Right forelimb (tissue), 1 donor: ENCODE data around the gene DIS3L2.

ENCODE experiments used
- DNase-seq: peaks from one replicate; pipeline ENCODE4 v3.0.0-alpha.2; 2018

Gene DIS3L2

DNA sequence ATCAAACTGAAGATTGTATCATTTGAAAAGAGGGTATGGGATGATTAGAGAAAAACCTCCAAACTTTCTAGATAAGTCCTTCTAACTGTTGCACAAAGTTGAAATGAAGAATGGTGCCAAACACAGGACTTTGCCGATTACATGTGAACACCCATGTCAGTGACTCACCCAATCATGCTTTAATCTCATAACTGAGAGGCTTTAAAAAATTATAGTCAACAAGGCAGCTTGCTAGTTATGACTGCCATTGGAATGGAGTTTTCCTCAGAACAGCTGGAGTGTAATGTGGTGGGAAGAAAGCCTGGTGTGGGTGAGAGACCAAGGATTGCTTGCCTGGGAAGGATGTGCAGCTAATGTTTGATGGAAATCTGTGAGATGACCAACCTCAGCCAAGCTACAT lies 318.8 kb downstream of the DIS3L2 start:
- DNase-seq, result no peak

DNA sequence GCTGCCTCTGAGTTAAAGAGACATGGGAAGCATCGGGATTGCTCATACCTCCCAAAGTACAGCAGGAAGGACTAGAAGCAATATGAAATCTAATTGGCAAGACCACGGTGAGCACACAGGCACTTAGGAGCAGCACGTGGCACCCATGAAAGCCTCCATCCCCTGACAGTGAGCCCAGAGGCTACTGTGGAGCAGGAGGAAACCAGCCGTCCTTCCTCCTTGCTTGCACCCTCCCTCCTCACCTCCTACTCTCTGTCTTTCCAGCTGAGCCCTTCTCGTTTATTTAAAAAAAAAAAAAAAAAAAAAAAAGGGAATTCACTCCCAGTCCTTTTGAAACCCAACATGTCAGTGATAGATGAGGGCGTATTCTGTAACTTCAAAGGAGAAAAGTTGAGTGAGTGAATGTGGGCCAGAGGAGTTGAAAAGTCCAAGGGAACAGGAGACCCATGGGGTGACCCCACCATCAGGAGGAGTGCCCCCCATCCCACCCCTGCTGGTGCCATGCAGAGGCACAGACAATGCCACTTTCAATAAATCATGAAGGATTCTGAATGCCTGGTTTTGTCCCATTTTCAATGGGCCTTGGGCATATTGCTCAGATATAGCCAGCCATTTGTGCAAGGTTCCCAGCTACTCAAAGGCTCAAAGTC lies 320.5 kb downstream of the DIS3L2 start:
- no peak for DNase-seq

DNA sequence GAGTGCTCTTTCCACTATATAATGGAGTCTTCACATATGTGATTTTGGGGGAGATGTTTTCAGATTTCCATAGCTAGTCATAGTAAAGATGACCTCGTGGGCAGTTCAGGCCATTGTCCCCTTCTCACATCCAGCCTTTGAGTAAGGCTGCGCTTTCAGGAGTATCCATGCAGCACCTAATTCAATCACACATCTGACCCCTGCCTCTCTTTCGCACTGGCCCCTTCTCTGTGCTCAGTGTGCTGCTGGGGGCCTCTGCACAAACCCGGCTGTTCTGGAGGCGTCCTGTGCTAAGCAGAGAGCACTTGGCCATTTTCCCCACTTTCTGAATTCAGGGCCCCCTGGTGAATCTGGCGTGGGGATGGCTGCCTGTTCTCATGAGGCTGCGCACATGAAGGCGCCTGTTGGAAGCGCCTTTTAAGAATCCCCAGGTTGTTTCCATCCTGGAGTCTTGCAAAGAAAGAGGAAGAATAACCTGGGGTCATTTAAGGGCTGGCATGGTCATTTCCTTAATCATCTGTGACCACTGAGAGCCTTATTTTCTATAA lies 321.1 kb downstream of the DIS3L2 start:
- DNase-seq, result no peak

DNA sequence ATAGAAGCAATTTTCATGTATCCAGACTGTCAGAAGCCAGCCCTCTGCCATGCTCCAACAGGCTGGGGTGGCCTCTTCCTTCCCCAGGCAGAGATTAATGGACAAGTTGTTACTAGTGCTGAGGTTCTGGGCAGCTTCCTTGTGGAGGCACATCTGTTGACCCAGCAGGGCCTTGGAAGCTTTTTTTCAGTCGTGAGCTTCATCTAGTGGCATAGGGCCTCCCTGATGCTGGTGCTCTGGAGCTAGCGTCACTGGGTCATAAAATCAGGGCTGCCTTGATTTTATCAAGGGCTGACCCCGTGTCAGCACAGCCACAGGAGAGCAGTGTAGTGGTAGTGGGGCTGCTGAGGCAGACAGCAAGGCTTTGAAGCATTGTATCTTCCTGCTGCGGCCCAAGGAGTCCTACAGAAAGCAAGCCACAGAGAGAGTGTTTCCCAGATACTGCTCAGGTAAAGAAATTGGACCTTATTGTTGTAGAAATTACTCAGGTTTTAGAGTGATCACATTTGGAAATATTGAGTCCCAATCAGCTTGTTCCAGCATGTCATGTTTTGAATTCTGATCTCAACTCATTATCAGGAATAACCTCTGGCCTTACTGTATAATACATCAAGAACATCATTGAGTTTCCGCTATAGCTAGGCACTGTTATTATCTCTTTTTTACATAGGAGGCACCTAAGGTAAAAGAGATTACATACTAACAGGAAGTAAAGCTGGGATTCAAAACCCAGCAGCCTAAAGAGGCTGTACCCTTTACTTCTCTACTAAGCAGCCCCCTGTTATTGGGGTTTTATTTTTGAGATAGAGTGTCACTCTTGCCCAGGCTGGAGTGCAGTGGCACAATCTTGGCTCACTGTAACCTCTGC lies 324.7 kb downstream of the DIS3L2 start:
- DNase-seq, result no peak

DNA sequence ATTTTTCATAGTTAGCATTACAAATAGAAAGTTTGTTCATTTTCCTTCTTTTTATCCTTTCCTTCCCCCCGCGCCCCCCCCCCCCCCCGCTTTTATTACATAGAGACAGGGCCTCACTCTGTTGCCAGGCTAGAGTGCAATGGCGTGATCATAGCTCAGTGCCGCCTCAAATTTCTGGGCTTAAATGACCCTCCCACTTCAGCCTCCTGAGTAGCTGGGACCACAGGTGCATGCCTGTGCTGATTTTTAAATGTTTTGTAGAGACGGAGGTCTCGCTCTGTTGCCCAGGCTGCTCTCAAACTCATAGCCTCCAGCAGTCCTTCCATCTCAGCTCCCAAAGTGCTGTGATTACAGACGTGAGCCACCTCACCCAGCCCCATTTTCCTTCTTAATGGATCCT lies 325.8 kb downstream of the DIS3L2 start:
- no peak for DNase-seq

DNA sequence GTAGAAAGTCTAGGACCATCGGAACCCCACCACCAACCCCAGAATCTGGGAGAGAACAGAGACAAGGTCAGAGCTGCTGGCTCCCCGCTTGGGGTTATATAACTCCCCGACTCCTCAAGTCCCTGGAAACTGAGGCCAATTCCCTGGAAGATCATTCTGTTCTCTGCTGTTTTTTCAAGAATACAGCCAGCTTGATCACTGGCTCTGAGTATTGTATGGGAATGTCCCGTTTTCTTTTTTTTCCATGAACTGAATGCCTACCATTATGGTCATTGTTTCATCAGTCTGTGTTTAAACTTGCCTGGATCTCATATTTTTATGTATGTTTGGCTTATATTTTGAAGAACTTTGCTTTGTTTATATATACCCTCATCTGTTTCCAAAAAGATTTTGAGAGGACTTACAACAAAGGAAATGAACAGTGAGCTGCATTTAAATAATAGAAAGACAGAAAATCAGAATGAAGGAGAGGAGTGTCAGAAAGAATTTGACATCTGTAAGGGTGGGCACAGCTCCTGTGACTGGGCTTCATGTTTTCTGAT lies 327.0 kb downstream of the DIS3L2 start:
- DNase-seq, result no peak

DNA sequence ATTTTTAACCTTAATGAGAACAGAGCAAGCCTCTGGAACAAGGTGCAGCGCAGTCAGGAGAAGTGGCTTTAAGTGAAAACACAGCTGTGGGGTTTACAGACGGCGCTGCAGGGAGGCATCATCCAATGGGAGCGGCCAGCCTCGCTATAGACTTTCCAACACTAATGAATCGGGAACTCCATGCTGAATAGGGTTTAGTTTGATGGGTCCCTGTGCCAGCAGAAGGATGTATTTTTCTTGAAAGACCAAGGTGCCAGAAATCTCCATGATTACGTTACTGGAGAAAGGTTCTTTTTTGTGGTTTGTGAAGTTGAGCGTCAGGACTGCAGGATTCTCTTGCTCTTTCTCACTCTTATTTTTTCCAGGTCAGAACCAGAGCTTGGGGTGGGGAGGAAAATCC lies 329.2 kb downstream of the DIS3L2 start:
- DNase-seq, result no peak

DNA sequence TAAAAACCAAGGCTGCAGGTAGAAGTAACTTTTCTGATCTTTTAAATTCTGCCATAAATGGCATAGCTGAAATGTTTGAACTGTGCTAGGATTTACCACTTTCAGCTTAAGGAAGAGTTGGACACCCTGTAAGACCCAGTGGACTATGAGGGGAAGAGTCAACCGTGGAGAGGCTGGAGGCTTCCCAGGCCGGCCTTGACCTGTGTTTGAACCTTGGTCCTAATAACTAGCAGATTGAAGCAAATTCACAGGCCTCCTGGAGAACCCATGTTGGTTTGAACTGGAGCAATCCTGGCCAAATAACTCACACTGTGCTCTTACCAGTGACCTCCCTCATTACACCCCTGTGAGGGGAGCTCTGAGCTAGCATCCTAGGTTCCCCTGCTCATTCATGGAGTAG lies 329.8 kb downstream of the DIS3L2 start:
- no peak for DNase-seq

DNA sequence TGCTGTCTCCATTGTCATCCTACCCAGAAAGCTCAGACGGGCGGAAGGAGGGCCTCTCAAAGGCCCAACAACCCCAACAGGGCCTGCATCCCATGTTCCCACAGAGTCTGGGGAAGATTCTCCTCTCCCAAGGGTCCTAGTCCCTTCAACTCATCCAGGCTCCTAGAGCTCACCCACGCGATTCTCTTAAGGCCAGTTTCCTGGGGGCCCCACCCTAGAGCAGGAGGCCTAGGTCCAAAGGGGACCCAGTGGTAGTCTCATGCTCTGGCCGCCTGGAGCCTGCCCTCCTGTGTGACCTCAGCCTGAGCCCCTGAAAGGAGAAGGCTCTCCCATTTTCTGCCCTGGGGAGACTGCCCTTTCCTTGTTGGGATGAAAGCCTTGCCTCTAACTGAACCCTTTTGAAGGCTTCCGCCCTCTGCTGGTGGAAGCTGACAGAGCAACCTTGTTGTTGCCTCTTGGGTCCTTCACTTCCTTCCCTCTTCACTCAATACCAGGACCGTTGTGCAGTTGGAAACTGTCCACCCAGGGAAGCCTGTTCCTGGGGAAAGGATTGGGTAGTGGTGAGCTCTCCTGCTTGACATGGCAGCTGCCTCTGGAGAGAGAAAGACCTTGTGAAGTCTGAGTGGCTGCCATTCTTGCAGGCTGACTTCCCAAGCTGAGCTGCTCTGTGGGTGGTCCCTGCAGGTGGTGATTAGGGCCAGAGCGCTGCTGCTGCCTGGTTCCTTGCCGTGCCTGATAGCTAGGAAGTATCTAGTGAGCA lies 331.1 kb downstream of the DIS3L2 start:
- no peak for DNase-seq

DNA sequence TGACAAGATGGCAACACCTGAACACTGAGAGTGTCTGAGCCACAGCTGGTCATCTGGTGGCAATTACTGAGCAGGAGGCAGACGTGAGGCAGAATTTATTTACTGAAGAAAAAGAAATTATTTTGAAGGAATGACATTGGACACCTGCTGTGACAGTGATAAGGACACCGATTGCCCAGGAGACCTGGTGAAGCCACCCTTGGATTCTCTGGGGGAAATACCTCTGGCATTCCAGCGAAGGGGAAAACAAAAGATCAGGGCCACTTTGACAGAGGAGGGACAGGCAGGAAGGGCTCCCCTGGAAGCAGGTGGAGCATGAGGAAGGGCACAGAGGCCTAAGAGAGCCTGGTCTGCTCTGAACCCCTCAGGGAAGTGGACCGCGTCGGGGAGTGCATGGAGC lies 331.7 kb downstream of the DIS3L2 start:
- DNase-seq, result no peak

DNA sequence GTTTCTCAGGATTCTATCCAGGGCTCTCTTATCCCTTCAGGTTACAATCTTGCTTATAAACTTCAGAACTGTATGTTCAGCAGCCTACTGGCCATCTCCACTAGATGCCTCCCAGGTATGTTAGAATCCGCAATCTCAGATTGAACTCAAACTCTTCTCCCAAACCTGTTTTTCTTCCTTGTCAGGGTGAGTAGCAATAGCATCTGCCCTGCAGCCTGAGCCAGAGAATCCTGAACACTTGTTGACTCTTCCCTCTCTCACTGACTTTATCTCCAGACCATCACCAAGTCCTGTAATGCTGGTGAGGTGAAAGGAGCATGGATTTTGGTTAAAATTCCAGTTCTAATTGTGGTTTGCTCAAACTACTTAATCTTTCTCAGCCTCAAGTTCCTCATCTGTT lies 334.5 kb downstream of the DIS3L2 start:
- no peak for DNase-seq

DNA sequence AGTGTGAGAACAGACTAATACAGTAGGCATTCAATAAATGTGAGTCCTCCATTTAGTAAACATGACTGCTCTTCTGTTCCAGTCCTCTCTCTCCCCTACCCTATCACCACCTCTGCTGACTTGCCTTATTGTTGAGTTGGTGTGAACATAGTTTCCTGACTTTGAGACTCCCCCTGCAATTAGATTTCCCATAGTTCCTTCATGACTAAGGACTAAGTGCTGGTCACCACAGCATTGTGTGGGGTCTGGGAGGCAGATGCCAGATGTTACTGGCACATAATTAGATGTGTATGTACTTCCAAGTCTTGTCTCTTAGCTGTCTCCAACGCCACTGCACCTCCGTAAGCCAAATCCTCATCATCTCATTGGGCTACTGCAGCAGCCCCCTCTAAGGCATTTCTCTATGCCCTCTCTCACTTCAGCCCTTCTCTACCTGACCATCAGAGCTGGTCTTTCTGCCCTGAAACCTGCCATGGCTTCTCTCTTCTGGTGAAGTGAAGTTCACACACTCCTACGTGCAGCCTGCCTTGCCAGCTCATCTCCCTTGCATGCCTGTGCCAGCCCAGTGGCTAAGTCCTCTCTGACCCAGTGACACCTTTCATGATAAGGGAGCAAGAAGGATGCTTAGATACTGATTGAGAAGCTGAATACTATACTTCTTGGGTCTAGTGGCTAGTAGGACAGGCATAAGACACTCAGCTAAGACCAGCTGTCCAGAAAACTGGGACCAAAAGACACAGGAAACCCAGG lies 335.4 kb downstream of the DIS3L2 start:
- no peak for DNase-seq

DNA sequence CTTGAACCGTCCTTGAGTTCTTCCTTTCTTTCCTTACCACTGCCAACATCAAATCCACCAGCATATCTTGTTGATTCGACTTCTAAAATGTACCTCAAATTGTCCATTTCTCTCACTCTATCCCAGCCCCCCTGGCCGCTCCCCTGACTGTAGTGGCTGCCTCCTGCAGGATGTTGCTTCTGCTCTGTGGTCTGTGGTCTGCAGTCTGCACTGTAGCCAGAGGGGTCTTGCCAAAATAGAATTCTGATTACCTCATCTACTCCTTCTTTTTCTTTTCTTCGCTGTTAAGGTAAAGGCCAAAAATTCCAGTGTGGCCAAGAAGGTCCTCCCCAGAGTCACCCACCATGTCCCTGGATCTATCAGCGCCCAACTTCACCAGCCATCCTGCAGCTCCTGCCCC lies 337.6 kb downstream of the DIS3L2 start:
- DNase-seq, result no peak

DNA sequence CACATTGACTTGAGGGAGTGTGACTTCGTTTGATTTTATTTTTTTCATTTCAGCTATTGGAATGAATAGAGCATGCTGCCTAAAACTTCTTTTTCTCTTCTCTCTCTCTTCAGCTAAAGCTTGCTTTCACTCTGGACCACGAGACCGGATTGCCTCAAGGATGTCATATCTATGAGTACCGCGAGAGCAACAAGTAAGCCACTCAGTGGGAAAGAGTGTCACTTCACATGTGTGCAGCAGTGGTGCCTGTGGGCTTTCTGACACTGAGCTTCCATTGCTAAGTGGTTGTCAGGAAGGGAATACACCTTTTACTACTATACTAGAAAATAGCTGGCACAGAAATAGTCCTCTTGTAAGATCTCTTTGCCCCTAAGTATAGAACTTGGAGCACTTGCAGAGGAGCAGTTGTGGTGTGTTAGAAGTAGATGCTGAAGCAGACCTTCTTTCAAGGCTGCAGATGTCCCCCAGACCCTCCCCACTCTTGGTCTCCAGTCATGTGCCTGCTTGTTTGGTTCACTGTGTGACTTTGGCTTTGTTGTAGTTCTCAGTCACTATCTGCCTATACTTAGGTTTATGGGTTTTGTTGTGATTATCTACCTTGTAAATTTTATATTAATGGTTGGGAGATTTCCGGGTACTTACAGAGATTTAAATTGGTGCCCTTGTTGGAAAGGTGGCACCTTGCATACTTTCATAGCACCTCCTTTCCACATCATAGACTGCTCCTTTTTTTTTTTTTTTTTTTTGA lies 338.6 kb downstream of the DIS3L2 start:
- no peak for DNase-seq

DNA sequence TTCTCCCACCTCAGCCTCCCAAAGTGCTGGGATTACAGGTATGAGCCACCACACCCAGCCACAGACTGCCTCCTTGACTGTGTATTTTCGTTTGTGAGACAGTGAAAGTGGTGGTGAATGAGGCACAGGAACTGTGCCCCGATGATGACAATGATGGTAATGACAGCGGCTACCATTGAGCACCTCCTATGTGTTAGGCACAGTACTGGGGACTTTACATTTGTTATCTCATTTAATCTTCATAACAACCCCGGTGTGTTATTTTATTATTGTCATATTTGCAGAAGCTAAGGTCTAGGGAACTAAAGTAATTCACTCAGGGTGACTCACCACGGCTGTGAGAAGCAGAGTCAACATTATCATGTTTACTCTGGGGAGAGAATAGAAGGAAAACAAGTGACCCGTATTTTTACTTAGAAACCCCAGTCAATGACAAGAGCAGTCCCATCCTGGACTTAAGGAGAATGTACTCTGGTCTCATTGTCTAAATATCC lies 339.4 kb downstream of the DIS3L2 start:
- DNase-seq, result no peak

DNA sequence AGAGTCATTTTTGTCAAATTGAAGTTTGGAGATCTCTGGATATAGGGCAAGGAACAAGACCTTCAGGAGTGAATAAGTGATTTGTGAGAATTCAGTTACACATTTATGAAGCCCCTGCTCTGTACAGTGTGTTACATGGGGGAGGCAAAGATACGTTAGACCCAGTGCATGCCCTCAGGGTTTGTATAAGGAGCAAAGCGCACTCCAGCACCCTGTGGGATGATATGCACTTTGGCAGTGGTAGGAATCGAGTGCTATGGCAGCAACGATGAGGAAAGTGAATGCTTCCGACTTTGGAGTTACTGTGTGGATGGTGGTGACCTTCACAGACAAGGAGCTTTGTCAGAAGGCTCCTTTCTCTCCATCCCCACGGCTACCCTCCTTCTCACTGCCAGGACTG lies 342.7 kb downstream of the DIS3L2 start:
- no peak for DNase-seq

DNA sequence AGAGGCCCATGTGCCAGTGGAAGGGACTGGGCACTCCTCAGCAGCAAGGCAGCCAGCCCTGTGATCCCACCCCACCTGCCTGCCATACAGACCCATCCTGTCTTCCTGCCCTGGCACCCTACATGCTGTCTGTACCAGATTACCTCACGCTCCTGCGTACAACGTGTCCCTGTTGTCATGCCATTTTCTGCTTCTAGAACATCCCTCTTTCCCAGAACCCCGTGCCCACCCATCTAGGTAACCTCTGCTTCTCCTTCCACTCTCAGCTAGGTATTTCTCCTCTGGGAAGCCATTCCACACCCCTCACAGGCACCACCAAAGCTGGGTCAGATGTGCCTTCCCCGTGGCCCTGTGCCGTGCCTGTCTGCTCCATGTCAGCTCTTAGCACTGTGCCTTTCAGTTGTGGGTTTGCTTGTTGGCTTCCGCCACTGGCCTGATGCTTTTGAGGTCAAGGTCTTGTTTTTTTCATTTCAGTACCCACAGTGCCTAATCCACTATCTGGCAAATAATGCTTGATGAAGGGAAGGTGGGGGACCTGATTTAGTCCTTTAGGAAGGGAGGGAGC lies 345.3 kb downstream of the DIS3L2 start:
- DNase-seq, result no peak

DNA sequence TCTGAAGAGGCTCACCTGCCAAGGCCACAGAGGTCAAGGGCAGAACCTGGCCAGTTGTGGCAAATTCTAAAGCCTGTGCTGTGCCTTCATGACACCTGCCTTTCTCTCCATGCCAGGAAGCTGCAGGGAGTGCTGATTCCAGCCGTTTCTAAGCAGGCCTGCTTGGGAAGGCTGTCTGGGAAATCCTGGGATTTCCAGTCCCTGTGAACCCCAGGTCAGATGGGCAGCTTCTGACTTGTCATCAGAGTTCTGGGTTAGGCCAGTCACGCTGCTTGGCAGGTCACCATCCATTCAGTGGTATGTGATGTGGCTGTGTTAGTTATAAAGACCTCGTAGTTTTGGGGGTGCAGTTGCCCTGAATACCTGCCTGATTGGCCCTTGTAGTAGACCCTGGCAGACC lies 346.3 kb downstream of the DIS3L2 start:
- no peak for DNase-seq

DNA sequence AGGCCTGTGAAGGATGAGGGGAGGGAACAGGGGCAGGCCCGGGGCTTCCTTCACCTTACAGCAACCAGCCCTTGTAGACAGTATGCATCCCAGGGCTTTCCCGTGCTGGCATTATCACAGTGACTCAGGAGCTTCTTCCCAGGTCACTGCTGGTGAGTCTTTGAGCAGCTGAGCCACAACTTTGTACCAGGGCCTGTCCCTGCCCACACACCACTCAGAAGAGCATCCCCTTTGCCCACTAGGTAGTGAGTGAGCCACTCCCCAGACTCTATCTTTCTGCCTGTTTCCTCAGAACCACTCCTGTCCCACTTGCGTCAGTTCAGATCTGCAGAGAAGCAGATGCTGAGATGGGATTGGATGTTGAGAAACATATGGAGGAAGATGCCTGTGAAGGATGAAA lies 347.5 kb downstream of the DIS3L2 start:
- no peak for DNase-seq

DNA sequence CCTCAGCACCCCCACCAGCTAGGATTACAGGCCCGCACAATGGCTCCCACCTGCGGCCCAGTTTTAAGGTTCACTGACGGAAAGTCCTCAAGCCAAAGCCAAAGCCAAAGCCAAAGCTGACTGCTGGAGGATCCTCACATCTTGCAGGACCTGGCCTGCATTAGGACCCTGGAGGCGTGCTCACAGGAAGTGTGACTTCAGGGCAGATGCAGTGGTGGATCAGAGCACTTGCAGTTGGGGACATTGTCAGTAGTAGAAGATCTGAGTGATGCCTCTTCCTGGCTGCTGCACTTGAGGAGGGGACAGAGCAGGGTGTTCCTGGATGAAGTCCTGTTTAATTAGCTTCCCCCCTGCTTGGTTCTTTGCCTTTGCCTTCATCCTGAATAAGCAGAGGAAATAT lies 348.1 kb downstream of the DIS3L2 start:
- DNase-seq, result no peak

DNA sequence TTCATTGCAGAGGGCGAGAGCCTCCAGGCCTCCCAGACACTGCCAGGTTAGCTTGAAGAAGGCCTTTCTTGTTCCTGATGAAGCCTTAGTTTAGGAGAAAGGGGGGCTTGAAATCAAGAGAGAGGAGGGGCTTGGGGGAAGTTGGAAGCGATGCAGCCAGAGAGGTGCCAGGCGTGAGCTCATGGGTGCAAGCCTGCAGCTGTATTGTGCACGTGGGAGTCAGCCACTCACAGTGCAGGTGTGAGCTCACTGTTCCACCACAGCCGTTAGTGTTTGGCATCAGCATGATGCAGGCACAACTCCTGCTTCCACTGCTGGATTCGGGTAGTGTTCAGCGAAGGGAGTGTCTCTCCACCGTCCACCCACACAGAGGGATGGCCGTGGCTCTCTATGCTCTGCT lies 348.6 kb downstream of the DIS3L2 start:
- DNase-seq, result no peak
